ENCODE measurements around the gene MED12L. TPM values are rescaled to one million over a fixed set of nuclear protein-coding genes. Genes with fewer than 3 reads are reported as not detected.

Gene MED12L
- total RNA-seq, 1 experiment from 2014 or later: 3.0 TPM

DNA sequence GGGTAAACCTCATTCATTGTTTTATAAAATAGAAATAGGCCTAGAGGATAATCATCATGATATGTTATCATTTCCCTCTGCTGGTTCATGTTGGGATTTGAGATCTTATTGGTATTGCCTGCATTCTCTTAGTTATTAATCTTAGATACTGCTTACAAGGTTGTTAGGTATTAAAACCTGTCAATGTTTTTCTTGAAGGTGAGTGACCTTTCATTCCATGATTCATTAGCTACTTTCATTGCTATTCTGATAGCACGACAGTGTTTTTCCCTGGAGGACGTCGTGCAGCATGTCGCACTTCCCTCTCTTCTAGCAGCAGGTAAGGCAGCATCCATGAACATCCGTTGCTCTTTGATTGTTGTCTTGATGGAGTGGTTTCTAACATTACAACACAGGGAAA, 282.0 kb downstream of the MED12L start:
- ChIA-PET CTCF (no interaction called here), POLR2A (ENCODE audit: unreplicated experiment) (no interaction called here)
- no peak overlapping the region; the same call in 1 of the 2 replicates for H2AFZ ChIP-seq
- intact Hi-C loops (cut with micrococcal nuclease; ENCODE audit: unreplicated experiment): no loop called here
- no peaks in the 10 kb centered on the region for H3K79me2 ChIP-seq (ENCODE audit: low read depth)
- no peaks in the 10 kb centered on the region; the same call in 1 of the 2 replicates for H3K9me2 ChIP-seq (ENCODE audit: insufficient read depth)
- no peaks in the 10 kb centered on the region for H3F3A ChIP-seq (ENCODE audit: insufficient read depth, low read depth)
- no peaks in the 10 kb centered on the region for H3K4me1 ChIP-seq (replicated peaks; ENCODE audit: insufficient read depth)
- TF ChIP-seq, protein P1, sequence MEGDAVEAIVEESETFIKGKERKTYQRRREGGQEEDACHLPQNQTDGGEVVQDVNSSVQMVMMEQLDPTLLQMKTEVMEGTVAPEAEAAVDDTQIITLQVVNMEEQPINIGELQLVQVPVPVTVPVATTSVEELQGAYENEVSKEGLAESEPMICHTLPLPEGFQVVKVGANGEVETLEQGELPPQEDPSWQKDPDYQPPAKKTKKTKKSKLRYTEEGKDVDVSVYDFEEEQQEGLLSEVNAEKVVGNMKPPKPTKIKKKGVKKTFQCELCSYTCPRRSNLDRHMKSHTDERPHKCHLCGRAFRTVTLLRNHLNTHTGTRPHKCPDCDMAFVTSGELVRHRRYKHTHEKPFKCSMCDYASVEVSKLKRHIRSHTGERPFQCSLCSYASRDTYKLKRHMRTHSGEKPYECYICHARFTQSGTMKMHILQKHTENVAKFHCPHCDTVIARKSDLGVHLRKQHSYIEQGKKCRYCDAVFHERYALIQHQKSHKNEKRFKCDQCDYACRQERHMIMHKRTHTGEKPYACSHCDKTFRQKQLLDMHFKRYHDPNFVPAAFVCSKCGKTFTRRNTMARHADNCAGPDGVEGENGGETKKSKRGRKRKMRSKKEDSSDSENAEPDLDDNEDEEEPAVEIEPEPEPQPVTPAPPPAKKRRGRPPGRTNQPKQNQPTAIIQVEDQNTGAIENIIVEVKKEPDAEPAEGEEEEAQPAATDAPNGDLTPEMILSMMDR (conservative IDR thresholded peaks at IDR 0.05): no peak
- no peak for TF ChIP-seq EZH2 (IDR thresholded peaks at IDR 0.05; ENCODE audit: low read depth)
- H3K4me2 ChIP-seq: no peak overlapping the region
- no TSS peak for BruUV-seq (replicated peaks)
- no peak overlapping the region for H3K27ac ChIP-seq
- H3K27me3 ChIP-seq (ENCODE audit: insufficient read depth, low read depth): no peaks in the 10 kb centered on the region
- H3K4me3 ChIP-seq: no peak overlapping the region
- no peaks in the 10 kb centered on the region for H3K9me3 ChIP-seq (ENCODE audit: insufficient read depth, low read depth)
- H3K36me3 ChIP-seq (ENCODE audit: low read depth): no peaks in the 10 kb centered on the region
- no peak for DNase-seq
- H4K20me1 ChIP-seq (ENCODE audit: insufficient read depth): no peaks in the 10 kb centered on the region

DNA sequence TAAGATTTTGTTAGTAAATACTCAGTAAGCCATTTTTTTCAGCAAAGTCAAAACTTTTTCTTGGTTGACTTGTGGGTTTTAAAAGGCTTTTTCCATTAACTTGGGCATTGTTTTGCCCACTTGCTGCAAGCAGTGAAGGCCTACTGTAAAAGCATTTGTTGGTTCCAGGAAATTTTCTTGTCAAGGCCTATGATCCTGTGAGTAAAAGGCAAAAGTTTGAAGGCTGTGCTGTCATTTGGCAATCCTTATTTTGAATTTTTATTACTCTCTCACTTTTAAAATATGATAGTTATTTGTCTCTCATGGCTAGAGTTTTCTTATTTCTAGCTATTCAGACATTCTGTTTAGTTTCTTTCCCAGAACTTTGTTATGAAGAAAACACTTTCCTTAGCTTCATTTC, 286.1 kb downstream of the MED12L start:
- Histone ChIP-seq H3K27ac (no peak overlapping the region), H3K4me1 (replicated peaks; ENCODE audit: insufficient read depth) (no peaks in the 10 kb centered on the region), H3K27me3 (ENCODE audit: insufficient read depth, low read depth) (no peaks in the 10 kb centered on the region), H3K9me3 (ENCODE audit: insufficient read depth, low read depth) (no peaks in the 10 kb centered on the region), H3K36me3 (ENCODE audit: low read depth) (no peaks in the 10 kb centered on the region), H3F3A (ENCODE audit: insufficient read depth, low read depth) (no peaks in the 10 kb centered on the region), H4K20me1 (ENCODE audit: insufficient read depth) (no peaks in the 10 kb centered on the region), H2AFZ (no peak overlapping the region), H3K4me3 (no peak overlapping the region), H3K79me2 (ENCODE audit: low read depth) (no peaks in the 10 kb centered on the region), H3K4me2 (no peak overlapping the region), H3K9me2 (ENCODE audit: insufficient read depth) (no peaks in the 10 kb centered on the region)
- DNase-seq: no peak
- ChIA-PET POLR2A (ENCODE audit: unreplicated experiment) (no interaction called here), CTCF (no interaction called here)
- intact Hi-C loops (cut with micrococcal nuclease; ENCODE audit: unreplicated experiment): no loop called here
- no peak for TF ChIP-seq EZH2 (IDR thresholded peaks at IDR 0.05; ENCODE audit: low read depth)
- TF ChIP-seq, protein P1 (conservative IDR thresholded peaks at IDR 0.05): no peak
- no TSS peak for BruUV-seq (replicated peaks)

DNA sequence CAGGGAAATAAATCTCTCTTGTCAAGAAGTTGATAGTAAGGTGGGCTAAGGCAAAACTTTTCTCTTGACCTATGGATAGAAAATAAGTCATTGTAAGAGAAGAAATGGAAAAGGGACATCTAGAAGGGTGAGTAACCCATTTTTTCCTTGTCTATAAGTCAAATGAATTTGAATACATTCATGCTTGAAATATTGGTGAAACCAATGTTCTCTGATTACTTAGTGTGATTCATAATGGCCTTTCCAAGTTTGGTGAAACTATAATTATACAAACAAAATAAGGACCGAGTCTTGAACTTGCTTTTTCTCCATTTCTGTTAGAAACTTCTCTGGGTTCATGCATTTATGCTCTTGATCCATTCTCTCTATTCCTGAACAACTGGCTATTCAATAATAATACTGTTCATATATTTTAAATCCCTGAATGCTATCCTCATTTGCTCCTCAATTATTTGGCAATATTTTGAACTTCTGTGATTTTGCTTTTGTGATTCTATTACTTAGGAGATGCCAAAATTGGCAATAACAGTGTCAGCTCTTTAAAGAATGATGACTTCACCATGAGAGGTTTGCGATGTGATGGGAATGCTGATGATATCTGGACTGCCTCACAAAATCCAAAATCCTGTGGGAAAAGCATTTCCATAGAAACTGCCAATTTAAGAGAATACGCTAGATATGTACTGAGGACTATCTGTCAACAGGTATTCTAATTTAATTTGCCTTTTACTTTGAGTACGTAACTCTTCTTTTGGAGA, 286.8 kb downstream of the MED12L start:
- TF ChIP-seq EZH2 (IDR thresholded peaks at IDR 0.05; ENCODE audit: low read depth): no peak
- TF ChIP-seq, protein P1 (conservative IDR thresholded peaks at IDR 0.05): no peak
- Histone ChIP-seq H3K4me1 (replicated peaks; ENCODE audit: insufficient read depth) (no peaks in the 10 kb centered on the region), H3K27ac (no peak overlapping the region), H3K36me3 (ENCODE audit: low read depth) (no peaks in the 10 kb centered on the region), H3K4me2 (no peak overlapping the region), H3K9me2 (ENCODE audit: insufficient read depth) (no peaks in the 10 kb centered on the region), H3F3A (ENCODE audit: insufficient read depth, low read depth) (no peaks in the 10 kb centered on the region), H3K79me2 (ENCODE audit: low read depth) (no peaks in the 10 kb centered on the region), H2AFZ (no peak overlapping the region), H3K27me3 (ENCODE audit: insufficient read depth, low read depth) (no peaks in the 10 kb centered on the region), H3K4me3 (no peak overlapping the region), H4K20me1 (ENCODE audit: insufficient read depth) (no peaks in the 10 kb centered on the region), H3K9me3 (ENCODE audit: insufficient read depth, low read depth) (no peaks in the 10 kb centered on the region)
- intact Hi-C loops (cut with micrococcal nuclease; ENCODE audit: unreplicated experiment): no loop called here
- ChIA-PET CTCF (no interaction called here), POLR2A (ENCODE audit: unreplicated experiment) (no interaction called here)
- no peak for DNase-seq
- BruUV-seq (replicated peaks): no TSS peak
